Large intestine (tissue), 3 donors: ENCODE results near the gene FA2H. TPM values are rescaled to one million over a fixed set of nuclear protein-coding genes. Genes with fewer than 3 reads are reported as not detected.

Experiments
- DNase-seq, 2 donors: peaks; one replicate each; pipeline versions ENCODE4 v3.0.0 to v3.0.0-alpha.2; 2013
- H3K27ac ChIP-seq: one replicate; pipeline ENCODE4 v1.5.1; 2013; ENCODE audit warnings: low read length
- H3K27me3 ChIP-seq: 2 replicates; pipeline ENCODE4 v1.6.1; 2013; ENCODE audit warnings: low read length; ENCODE audit not compliant: control insufficient read depth, insufficient read depth
- H3K36me3 ChIP-seq: 2 replicates; pipeline ENCODE4 v1.6.1; 2013; ENCODE audit warnings: low read length; ENCODE audit not compliant: control insufficient read depth, insufficient read depth
- H3K4me1 ChIP-seq: one replicate; pipeline ENCODE4 v1.6.1; 2013; ENCODE audit warnings: low read length; ENCODE audit not compliant: control insufficient read depth, insufficient read depth
- H3K4me3 ChIP-seq: one replicate; pipeline ENCODE4 v1.5.1; 2013; ENCODE audit warnings: low read length
- H3K9me3 ChIP-seq: one replicate; pipeline ENCODE4 v1.6.1; 2013; ENCODE audit warnings: mild to moderate bottlenecking, low read depth, low read length, moderate library complexity; ENCODE audit not compliant: control insufficient read depth
- WGBS: methylation state at CpG from one replicate; pipeline ENCODE4 v1.1.5; 2013; ENCODE audit warnings: low lambda C conversion rate; ENCODE audit not compliant: insufficient coverage; 5-methylcytosine and 5-hydroxymethylcytosine counted together
- polyA plus RNA-seq: library from polyadenylated mRNA; unstranded; fragments of 120-200 nt; gene quantifications from one replicate; pipeline ENCODE4 v1.2.1, GENCODE V29; 2013

FA2H gene
- polyA plus RNA-seq, 1 donor: 10.4 TPM

DNA sequence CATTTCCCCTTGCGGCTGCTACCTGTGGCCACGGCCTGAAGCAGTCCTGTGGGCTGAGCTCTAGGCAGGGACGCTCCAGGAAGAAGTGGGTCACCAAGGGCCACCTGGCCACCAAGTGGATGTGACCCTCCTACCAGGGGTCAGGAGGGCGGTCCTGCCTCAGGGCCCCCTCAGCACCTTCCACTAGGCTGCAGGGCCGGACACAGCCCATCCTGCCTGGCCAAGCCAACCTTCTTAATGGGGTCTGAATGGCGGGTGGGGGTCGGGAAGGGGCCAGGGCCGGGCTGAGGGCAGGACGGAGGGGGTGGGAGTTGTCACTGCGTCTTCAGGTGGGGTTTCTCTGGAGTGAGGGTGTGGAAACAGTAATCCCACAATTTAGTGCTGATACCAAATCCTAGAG lies 60.7 kb downstream of the FA2H start:
- DNase-seq: no peak
- Histone ChIP-seq H3K27me3 (no peaks in the 10 kb centered on the region), H3K4me1 (peaks cover 4% of the 10 kb centered on the region), H3K27ac (no peak overlapping the region), H3K9me3 (peaks cover 3% of the 10 kb centered on the region), H3K36me3 (peaks cover 2% of the 10 kb centered on the region), H3K4me3 (no peak overlapping the region)
- no CpG with 5 or more reads among the region's 10 CpGs for WGBS

DNA sequence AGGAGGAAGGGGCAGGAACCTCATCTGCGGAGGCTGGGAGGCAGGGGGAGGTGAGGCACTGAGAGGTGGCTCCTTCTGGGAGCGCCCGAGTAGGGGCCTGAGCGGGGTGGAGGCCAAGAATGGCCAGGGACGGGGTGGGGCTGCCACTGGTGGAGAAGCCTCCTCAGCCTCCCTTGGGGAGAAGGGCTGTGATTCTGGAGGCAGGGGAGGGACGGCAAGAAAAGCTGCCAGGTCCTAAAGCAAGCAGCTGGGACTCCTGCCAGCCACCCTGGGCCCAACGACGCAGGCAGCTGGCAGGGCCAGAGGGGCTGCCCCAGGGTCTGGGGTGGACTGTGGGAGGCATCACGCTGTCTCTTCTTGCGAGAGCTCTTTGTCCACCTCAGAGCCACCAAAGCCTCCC lies 61.3 kb downstream of the FA2H start:
- H3K36me3 ChIP-seq: no peaks in the 10 kb centered on the region
- no peaks in the 10 kb centered on the region for H3K27me3 ChIP-seq
- peaks cover 4% of the 10 kb centered on the region for H3K4me1 ChIP-seq
- no CpG with 5 or more reads among the region's 10 CpGs for WGBS
- no peak overlapping the region for H3K4me3 ChIP-seq
- no peak overlapping the region for H3K27ac ChIP-seq
- H3K9me3 ChIP-seq: no peaks in the 10 kb centered on the region
- no peak for DNase-seq

- no peak for DNase-seq
- Histone ChIP-seq H3K27me3 (no peaks in the 10 kb centered on the region), H3K9me3 (no peaks in the 10 kb centered on the region), H3K4me3 (no peak overlapping the region), H3K36me3 (no peaks in the 10 kb centered on the region), H3K4me1 (peaks cover 4% of the 10 kb centered on the region), H3K27ac (no peak overlapping the region)
- no CpG with 5 or more reads among the region's 12 CpGs for WGBS
Observed at GRCh38 chr16:74711938-74712337, 62.7 kb downstream of the FA2H start.

DNA sequence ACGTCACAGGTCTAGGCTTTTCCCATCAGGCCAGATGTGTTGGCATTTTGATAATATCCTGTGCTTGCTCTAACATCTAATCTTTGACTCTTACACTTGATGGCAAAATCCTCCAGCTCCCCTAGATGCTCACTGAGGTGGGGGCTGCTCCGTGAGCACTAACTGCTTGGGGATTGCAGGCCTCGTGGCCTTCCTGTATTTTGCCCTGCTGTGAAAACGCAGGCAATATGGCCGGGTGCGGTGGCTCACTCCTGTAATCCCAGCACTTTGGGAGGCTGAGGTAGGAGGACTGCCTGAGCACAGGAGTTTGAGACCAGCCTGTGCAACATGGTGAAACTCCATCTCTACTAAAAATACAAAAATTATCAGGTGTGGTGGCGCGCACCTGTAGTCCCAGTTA lies 64.2 kb downstream of the FA2H start:
- no peak for DNase-seq
- no peak overlapping the region for H3K4me3 ChIP-seq
- H3K27ac ChIP-seq: no peak overlapping the region
- H3K9me3 ChIP-seq: no peaks in the 10 kb centered on the region
- H3K36me3 ChIP-seq: no peaks in the 10 kb centered on the region
- H3K27me3 ChIP-seq: no peaks in the 10 kb centered on the region
- peaks cover 4% of the 10 kb centered on the region for H3K4me1 ChIP-seq
- no CpG with 5 or more reads among the region's 8 CpGs for WGBS

DNA sequence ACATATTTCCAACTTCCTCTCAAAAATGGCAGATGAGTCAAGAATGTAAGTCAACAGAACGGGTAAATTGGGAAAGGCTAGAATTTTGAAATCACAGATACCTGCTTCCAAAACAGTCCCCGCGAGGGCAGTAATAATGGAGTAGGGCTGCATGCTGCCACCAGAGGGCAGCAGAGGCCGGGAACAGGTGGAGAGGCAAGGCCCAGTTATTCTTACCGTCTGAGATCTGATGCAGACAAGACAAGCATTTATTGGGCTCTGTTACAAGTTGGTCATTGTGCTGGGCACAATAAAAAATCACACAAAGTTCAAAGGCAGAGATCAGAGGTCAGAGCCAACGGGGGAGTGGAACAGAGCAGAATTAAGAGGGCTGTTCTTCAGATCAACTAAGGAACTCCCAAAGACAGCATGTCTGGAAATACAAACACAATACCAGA lies 65.2 kb downstream of the FA2H start:
- WGBS: no CpG with 5 or more reads among the region's 6 CpGs
- Histone ChIP-seq H3K4me3 (no peak overlapping the region), H3K27ac (no peak overlapping the region), H3K9me3 (no peaks in the 10 kb centered on the region), H3K36me3 (no peaks in the 10 kb centered on the region), H3K4me1 (peaks cover 4% of the 10 kb centered on the region), H3K27me3 (no peaks in the 10 kb centered on the region)
- DNase-seq: peak; percentile 76 to 79

DNA sequence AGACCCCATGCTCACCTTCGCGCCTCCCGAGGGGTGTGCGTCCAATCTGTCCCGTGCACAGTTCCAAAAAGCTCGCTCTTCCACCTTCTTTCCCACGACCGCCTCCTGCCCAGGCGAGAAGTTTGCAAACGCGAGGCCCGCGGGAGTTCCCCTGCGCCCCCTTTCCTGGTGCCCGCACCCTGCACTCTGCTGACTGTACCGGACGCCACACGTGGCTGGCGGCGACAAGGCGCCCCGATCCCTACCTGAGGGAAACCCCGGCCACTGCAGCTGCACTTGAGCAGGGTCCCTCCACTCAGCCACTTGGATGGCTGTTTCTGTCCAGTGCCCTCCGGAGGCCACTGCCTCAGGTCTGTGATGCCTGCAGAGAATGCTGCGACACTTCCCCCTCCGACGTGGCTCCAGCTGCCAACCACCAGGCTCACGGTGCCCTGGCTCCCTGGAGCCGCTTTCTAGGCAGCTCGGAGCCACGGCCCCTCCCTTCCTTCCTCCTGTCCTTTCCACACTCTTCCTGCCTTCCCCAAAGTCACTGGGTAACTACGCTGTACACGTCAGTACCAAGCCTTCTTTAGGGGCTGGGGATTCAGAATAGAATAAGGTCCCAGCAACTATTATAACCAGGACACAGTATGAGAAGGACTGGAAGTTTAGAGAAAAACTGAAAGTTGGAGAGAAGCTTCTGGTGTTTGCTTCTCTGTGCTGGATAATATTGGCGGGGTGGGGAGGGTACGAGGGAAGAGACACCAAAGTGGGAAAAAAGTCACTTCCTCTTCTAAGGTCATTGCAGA lies 74.0 kb downstream of the FA2H start, which contains the start of gene MLKL:
Gene MLKL, minus strand, starts transcription at position 425 of the 788 bp plus-strand sequence. CDS start 5,105 bp downstream, outside the sequence.
- Histone ChIP-seq H3K4me1 (no peaks in the 10 kb centered on the region), H3K36me3 (no peaks in the 10 kb centered on the region), H3K27me3 (no peaks in the 10 kb centered on the region), H3K4me3 (peak within 1 kb of the TSS; percentile 80), H3K9me3 (no peaks in the 10 kb centered on the region), H3K27ac (peak within 1 kb of the TSS; percentile 46)
- WGBS: 20% methylated on average over 2 of the region's 35 CpGs
- peak; percentile 33 to 77 for DNase-seq

DNA sequence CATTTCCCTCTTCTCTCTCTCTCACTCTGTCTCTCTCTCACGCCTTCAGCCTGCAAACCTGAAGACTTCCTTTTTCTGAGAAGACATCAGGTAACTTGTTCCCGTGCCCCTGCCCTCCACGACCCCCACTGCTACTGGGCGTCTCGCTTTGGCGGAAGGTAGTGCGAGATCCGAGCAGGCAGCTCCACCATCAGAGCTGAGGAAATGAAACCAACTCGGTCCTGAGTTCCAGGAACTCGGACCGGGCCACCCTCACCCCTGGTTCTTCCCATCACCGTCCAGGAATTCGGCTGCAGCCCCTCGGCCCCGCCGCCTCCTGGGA lies 74.5 kb downstream of the FA2H start:
- no peaks in the 10 kb centered on the region for H3K27me3 ChIP-seq
- no peaks in the 10 kb centered on the region for H3K4me1 ChIP-seq
- H3K36me3 ChIP-seq: peaks cover 2% of the 10 kb centered on the region
- H3K9me3 ChIP-seq: no peaks in the 10 kb centered on the region
- H3K4me3 ChIP-seq: peak overlapping the region; percentile 80
- peak in 1 of 2 donors; percentile 55 for DNase-seq
- peak overlapping the region; percentile 46 for H3K27ac ChIP-seq
- WGBS: no CpG with 5 or more reads among the region's 16 CpGs

- H3K4me3 ChIP-seq: peak overlapping the region; percentile 80
- no peak overlapping the region for H3K27ac ChIP-seq
- H3K9me3 ChIP-seq: no peaks in the 10 kb centered on the region
- no peaks in the 10 kb centered on the region for H3K4me1 ChIP-seq
- 80% methylated on average over 2 of the region's 4 CpGs for WGBS
- H3K36me3 ChIP-seq: peaks cover 2% of the 10 kb centered on the region
- H3K27me3 ChIP-seq: no peaks in the 10 kb centered on the region
- DNase-seq: no peak
Observed at GRCh38 chr16:74699666-74700065, 75.0 kb downstream of the FA2H start.

DNA sequence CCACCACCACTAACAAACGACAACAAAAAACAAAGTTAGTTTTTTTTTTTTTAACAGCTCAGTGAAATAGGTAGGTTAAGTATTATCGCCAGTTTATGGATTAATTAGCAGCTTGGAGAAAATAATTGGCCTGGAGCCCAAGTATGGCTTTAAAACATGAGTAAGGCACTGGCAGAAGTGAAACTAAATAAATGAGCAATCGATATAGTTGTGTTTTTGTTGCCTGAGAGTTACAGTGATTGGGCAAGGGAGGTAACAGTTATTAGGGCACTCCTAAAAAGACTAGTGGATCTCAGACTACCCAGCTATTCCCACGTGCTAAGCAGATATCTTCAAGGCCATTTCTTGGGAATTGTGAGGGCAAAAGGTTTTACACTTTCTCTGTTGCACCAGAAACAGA lies 76.4 kb downstream of the FA2H start:
- Histone ChIP-seq H3K27ac (no peak overlapping the region), H3K36me3 (peaks cover 2% of the 10 kb centered on the region), H3K4me3 (no peak overlapping the region), H3K27me3 (no peaks in the 10 kb centered on the region), H3K4me1 (no peaks in the 10 kb centered on the region), H3K9me3 (no peaks in the 10 kb centered on the region)
- 61% methylated on average over 2 of the region's 4 CpGs for WGBS
- no peak for DNase-seq

DNA sequence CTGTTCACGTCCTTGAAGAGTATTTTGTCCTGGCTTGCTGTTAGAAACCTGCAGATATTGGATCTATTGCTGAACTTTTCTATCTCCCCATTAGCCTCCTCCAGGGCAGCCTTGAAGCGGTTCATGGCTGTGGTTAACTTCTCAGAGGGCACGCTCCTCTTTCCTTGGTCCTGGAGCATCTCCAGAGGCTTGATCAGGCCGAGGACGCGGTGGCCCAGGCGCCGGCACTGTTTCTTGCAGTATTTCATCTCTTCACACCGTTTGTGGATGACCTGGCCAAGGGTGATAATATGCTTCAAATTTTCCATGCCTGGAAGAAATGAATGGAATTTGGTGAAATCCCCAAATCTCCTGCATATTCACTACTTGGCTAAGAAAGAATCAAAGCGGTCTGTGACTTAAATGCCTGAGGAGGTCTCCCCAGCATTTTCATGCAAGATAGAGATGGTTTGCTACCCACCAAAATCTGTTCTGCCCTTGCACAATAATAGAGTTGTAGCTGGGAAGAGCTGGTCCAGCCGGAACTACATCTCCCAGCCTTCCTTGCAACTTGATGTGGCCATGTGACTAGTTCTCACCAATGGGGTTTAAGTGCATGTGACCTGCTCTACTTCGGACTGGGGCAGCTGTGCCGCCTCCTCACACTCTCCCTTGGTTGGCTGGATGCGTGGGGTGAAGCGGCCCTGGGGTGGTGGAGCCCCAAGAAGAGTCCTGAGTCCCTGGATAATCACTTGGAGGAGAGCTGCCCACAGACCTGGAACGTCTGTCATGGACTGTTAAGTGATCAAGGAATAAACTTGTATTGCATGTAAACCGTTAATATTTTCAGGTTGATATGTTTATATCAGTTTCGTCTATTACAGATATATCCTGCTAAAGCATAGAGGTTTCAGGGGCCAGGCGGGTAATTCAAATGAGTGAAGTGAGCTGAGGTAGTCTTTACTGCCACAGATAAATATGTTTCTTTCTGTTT lies 78.9 kb downstream of the FA2H start:
- Histone ChIP-seq H3K36me3 (peaks cover 10% of the 10 kb centered on the region), H3K9me3 (no peaks in the 10 kb centered on the region), H3K27me3 (no peaks in the 10 kb centered on the region), H3K4me1 (no peaks in the 10 kb centered on the region), H3K27ac (peak overlapping the region; percentile 18), H3K4me3 (peak overlapping the region; percentile 45)
- WGBS: 100% methylated on average over 2 of the region's 19 CpGs
- peak; percentile 83 to 87 for DNase-seq
